NCI-H146 treated with DMSO at 0.1 percent for 48 hours (cell line): Measurements from ENCODE around the gene ZNF827.
A peak's percentile ranks its signal among the peaks of the same experiment; 100 is the strongest.

Experiments
- DNase-seq: peaks from one replicate; lab custom pipeline; 2025; ENCODE audit not compliant: unreplicated experiment; lab: John Stamatoyannopoulos, UW

The ZNF827 gene

GRCh38 chr4:145829629-145830395, 108.8 kb downstream of the ZNF827 start:
- DNase-seq: no peak

GRCh38 chr4:145828802-145829485, 109.7 kb downstream of the ZNF827 start:
- no peak for DNase-seq

- no peak for DNase-seq
These were observed 110.7 kb downstream of the ZNF827 start for GRCh38 chr4:145827885-145828284.

- DNase-seq: no peak
These were observed 113.4 kb downstream of the ZNF827 start for GRCh38 chr4:145825255-145825654.

- DNase-seq: no peak
These were observed 114.2 kb downstream of the ZNF827 start for GRCh38 chr4:145824463-145824862.

- no peak for DNase-seq
These were observed 114.9 kb downstream of the ZNF827 start for GRCh38 chr4:145823743-145824142.

GRCh38 chr4:145822581-145822980, 116.0 kb downstream of the ZNF827 start:
- no peak for DNase-seq

GRCh38 chr4:145822181-145822580, 116.4 kb downstream of the ZNF827 start:
- DNase-seq: no peak

GRCh38 chr4:145821766-145822165, 116.9 kb downstream of the ZNF827 start:
- DNase-seq: no peak

GRCh38 chr4:145820407-145820806, 118.2 kb downstream of the ZNF827 start:
- no peak for DNase-seq

- peak; percentile 93 for DNase-seq
These were observed 118.8 kb downstream of the ZNF827 start for GRCh38 chr4:145819853-145820181.

- no peak for DNase-seq
These were observed 119.3 kb downstream of the ZNF827 start for GRCh38 chr4:145819101-145819852.

- DNase-seq: no peak
These were observed 120.6 kb downstream of the ZNF827 start for GRCh38 chr4:145818011-145818410.

- no peak for DNase-seq
These were observed 122.5 kb downstream of the ZNF827 start for GRCh38 chr4:145816091-145816490.

- no peak for DNase-seq
These were observed 123.0 kb downstream of the ZNF827 start for GRCh38 chr4:145815626-145816025.

GRCh38 chr4:145815027-145815612, 123.5 kb downstream of the ZNF827 start:
- no peak for DNase-seq

GRCh38 chr4:145814246-145814645, 124.4 kb downstream of the ZNF827 start:
- no peak for DNase-seq

- no peak for DNase-seq
These were observed 125.7 kb downstream of the ZNF827 start for GRCh38 chr4:145812919-145813318.

- DNase-seq: no peak
These were observed 129.6 kb downstream of the ZNF827 start for GRCh38 chr4:145808848-145809512.

- no peak for DNase-seq
These were observed 130.5 kb downstream of the ZNF827 start for GRCh38 chr4:145808021-145808650.

- DNase-seq: no peak
These were observed 133.1 kb downstream of the ZNF827 start for GRCh38 chr4:145805490-145805889.
